WTC11 (cell line): ENCODE data around the gene CMTM6. TPM values are rescaled to one million over a fixed set of nuclear protein-coding genes. Genes with fewer than 3 reads are reported as not detected.

ENCODE experiments used
- ATAC-seq: fragments of 200-7000 bp; cut with Tn5 transposase; 2 replicates; pipeline ENCODE4 v1.10.0; 2021; ENCODE audit warnings: mild to moderate bottlenecking, moderate library complexity
- CTCF ChIA-PET: fragments of 300-600 bp; sonication (Branson Sonifier 250); formaldehyde crosslinking; loops from one replicate; lab custom pipeline; 2021; ENCODE audit warnings: antibody characterized with exemption; lab: Charles Lee
- POLR2A ChIA-PET: fragments of 350-600 bp; sonication (Branson Sonifier 250); formaldehyde crosslinking; loops from one replicate; lab custom pipeline; 2021; ENCODE audit warnings: antibody characterized with exemption; lab: Charles Lee
- DNase-seq: peaks from one replicate; pipeline ENCODE4 v3.0.0; 2021; ENCODE audit warnings: low spot score
- H3K27ac Mint-ChIP-seq: 2 replicates; pipeline ENCODE4 v1.8.0; 2021; ENCODE audit warnings: mixed read lengths
- H3K27me3 Mint-ChIP-seq: 2 replicates; pipeline ENCODE4 v1.8.0; 2021; ENCODE audit warnings: low read depth, mild to moderate bottlenecking, moderate library complexity, mixed read lengths
- H3K36me3 Mint-ChIP-seq: 2 replicates; pipeline ENCODE4 v1.8.0; 2021; ENCODE audit warnings: mixed read lengths
- H3K4me1 Mint-ChIP-seq: 2 replicates; pipeline ENCODE4 v1.8.0; 2022; ENCODE audit warnings: mixed read lengths
- H3K4me3 Mint-ChIP-seq: 2 replicates; pipeline ENCODE4 v1.8.0; 2021; ENCODE audit warnings: mild to moderate bottlenecking, moderate library complexity, mixed read lengths
- H3K9me3 Mint-ChIP-seq: 2 replicates; pipeline ENCODE4 v1.8.0; 2021; ENCODE audit warnings: mixed read lengths
- ATF1 ChIP-seq: sonication (generic); formaldehyde crosslinking; IDR thresholded peaks from 2 replicates; pipeline ENCODE4 v1.8.1; 2023; ENCODE audit warnings: mild to moderate bottlenecking, moderate library complexity, missing genetic modification reagents
- ATF2 ChIP-seq: sonication (generic); formaldehyde crosslinking; IDR thresholded peaks from 2 replicates; pipeline ENCODE4 v1.8.1; 2022; ENCODE audit warnings: low read depth, missing genetic modification reagents, borderline replicate concordance
- HMGA2 ChIP-seq: fragments of 250-450 bp; sonication (Bioruptor Pico); IDR thresholded peaks from 2 replicates; pipeline ENCODE4 v1.4.0; 2021; ENCODE audit warnings: mild to moderate bottlenecking, moderate library complexity
- JAZF1 ChIP-seq: fragments of 250-450 bp; sonication (Bioruptor Pico); IDR thresholded peaks from 2 replicates; pipeline ENCODE4 v1.9.0; 2021; ENCODE audit warnings: moderate library complexity, mild to moderate bottlenecking, inconsistent platforms
- JUN ChIP-seq: sonication (generic); formaldehyde crosslinking; IDR thresholded peaks from 2 replicates; pipeline ENCODE4 v1.8.0; 2023; ENCODE audit warnings: mild to moderate bottlenecking, missing genetic modification reagents
- KAT7 ChIP-seq: sonication (generic); formaldehyde crosslinking; IDR thresholded peaks from 2 replicates; pipeline ENCODE4 v1.8.1; 2023; ENCODE audit warnings: missing genetic modification reagents, mild to moderate bottlenecking, borderline replicate concordance
- MXD4 ChIP-seq: fragments of 250-450 bp; sonication (Bioruptor Pico); IDR thresholded peaks from 2 replicates; pipeline ENCODE4 v1.8.0; 2021; ENCODE audit warnings: mild to moderate bottlenecking, moderate library complexity, borderline replicate concordance
- MYBL2 ChIP-seq: sonication (generic); formaldehyde crosslinking; IDR thresholded peaks from 2 replicates; pipeline ENCODE4 v1.8.1; 2023; ENCODE audit warnings: mild to moderate bottlenecking, moderate library complexity, missing genetic modification reagents
- NFATC4 ChIP-seq: fragments of 250-450 bp; sonication (Bioruptor Pico); IDR thresholded peaks from 2 replicates; pipeline ENCODE4 v1.9.0; 2021; ENCODE audit warnings: mild to moderate bottlenecking
- NFE2L1 ChIP-seq: sonication (generic); formaldehyde crosslinking; IDR thresholded peaks from 2 replicates; pipeline ENCODE4 v1.8.1; 2023; ENCODE audit warnings: missing genetic modification reagents
- OVOL2 ChIP-seq: fragments of 250-450 bp; sonication (Bioruptor Pico); IDR thresholded peaks from 2 replicates; pipeline ENCODE4 v1.9.0; 2021; ENCODE audit warnings: mild to moderate bottlenecking, borderline replicate concordance
- PRRX2 ChIP-seq: fragments of 250-450 bp; sonication (Bioruptor Pico); IDR thresholded peaks from 2 replicates; pipeline ENCODE4 v1.8.0; 2021; ENCODE audit warnings: mild to moderate bottlenecking
- SMAD4 ChIP-seq: sonication (generic); formaldehyde crosslinking; IDR thresholded peaks from 2 replicates; pipeline ENCODE4 v1.8.0; 2022; ENCODE audit warnings: mild to moderate bottlenecking, missing genetic modification reagents
- STAT6 ChIP-seq: sonication (generic); formaldehyde crosslinking; conservative IDR thresholded peaks from 2 replicates; pipeline ENCODE4 v1.8.1; 2023; ENCODE audit warnings: mild to moderate bottlenecking, low read depth, missing genetic modification reagents, moderate library complexity
- ZBTB21 ChIP-seq: sonication (generic); formaldehyde crosslinking; IDR thresholded peaks from 2 replicates; pipeline ENCODE4 v1.8.1; 2023; ENCODE audit warnings: mild to moderate bottlenecking, missing genetic modification reagents, borderline replicate concordance
- ZNF121 ChIP-seq: sonication (generic); formaldehyde crosslinking; IDR thresholded peaks from 2 replicates; pipeline ENCODE4 v1.8.0; 2023; ENCODE audit warnings: missing genetic modification reagents
- ZNF138 ChIP-seq: sonication (generic); formaldehyde crosslinking; conservative IDR thresholded peaks from 2 replicates; pipeline ENCODE4 v1.8.1; 2022; ENCODE audit warnings: mild to moderate bottlenecking, moderate library complexity, missing genetic modification reagents
- ZNF232 ChIP-seq: sonication (generic); formaldehyde crosslinking; IDR thresholded peaks from 2 replicates; pipeline ENCODE4 v1.8.0; 2022; ENCODE audit warnings: mild to moderate bottlenecking, missing genetic modification reagents
- total RNA-seq: library from RNA; stranded (reverse); gene quantifications from 3 replicates; pipeline ENCODE4 v1.2.3, GENCODE V29; 2021
- TF ChIP-seq, protein P1 (sequence below): sonication (generic); formaldehyde crosslinking; IDR thresholded peaks from 2 replicates; pipeline ENCODE4 v1.8.0; 2022; ENCODE audit warnings: mild to moderate bottlenecking, missing genetic modification reagents
- TF ChIP-seq, protein P2 (sequence below): sonication (generic); formaldehyde crosslinking; IDR thresholded peaks from 2 replicates; pipeline ENCODE4 v1.8.0; 2022; ENCODE audit warnings: missing genetic modification reagents
- TF ChIP-seq, protein P3 (sequence below): fragments of 250-450 bp; sonication (Bioruptor Pico); IDR thresholded peaks from 2 replicates; pipeline ENCODE4 v2.1.2; 2022; ENCODE audit warnings: mild to moderate bottlenecking, moderate library complexity
- TF ChIP-seq, protein P4 (sequence below): sonication (generic); formaldehyde crosslinking; IDR thresholded peaks from 2 replicates; pipeline ENCODE4 v1.8.1; 2023; ENCODE audit warnings: mild to moderate bottlenecking, missing genetic modification reagents, moderate library complexity
- TF ChIP-seq, protein P5 (sequence below): sonication (generic); formaldehyde crosslinking; IDR thresholded peaks from 2 replicates; pipeline ENCODE4 v1.8.1; 2022; ENCODE audit warnings: low read depth, mild to moderate bottlenecking, moderate library complexity, missing genetic modification reagents, borderline replicate concordance

CMTM6 gene
- total RNA-seq, 1 experiment from 2014 or later, result 42.3 TPM

GRCh38 chr3:32552013-32552412 lies 49.4 kb upstream of the CMTM6 start:
- ATAC-seq (no peak), DNase-seq (no peak)
- no peak overlapping the region for H3K4me3 Mint-ChIP-seq
- H3K4me1 Mint-ChIP-seq, result peaks cover 26% of the 10 kb centered on the region
- no peaks in the 10 kb centered on the region for H3K36me3 Mint-ChIP-seq
- H3K9me3 Mint-ChIP-seq, result no peaks in the 10 kb centered on the region
- CTCF ChIA-PET, result no interaction called here
- no peak overlapping the region for H3K27ac Mint-ChIP-seq
- POLR2A ChIA-PET, result no interaction called here
- H3K27me3 Mint-ChIP-seq, result no peaks in the 10 kb centered on the region
- no peak for TF ChIP-seq ZNF121
- no peak for TF ChIP-seq ZNF138 (CRISPR knock-in tag)
- no peak for TF ChIP-seq ZNF232 (CRISPR knock-in tag)
- TF ChIP-seq NFE2L1 (CRISPR knock-in tag), result no peak
- no peak for TF ChIP-seq MYBL2
- no peak for TF ChIP-seq OVOL2 (CRISPR knock-in tag)
- TF ChIP-seq, protein P1, sequence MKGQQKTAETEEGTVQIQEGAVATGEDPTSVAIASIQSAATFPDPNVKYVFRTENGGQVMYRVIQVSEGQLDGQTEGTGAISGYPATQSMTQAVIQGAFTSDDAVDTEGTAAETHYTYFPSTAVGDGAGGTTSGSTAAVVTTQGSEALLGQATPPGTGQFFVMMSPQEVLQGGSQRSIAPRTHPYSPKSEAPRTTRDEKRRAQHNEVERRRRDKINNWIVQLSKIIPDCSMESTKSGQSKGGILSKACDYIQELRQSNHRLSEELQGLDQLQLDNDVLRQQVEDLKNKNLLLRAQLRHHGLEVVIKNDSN (CRISPR knock-in tag), result no peak
- TF ChIP-seq, protein P2, sequence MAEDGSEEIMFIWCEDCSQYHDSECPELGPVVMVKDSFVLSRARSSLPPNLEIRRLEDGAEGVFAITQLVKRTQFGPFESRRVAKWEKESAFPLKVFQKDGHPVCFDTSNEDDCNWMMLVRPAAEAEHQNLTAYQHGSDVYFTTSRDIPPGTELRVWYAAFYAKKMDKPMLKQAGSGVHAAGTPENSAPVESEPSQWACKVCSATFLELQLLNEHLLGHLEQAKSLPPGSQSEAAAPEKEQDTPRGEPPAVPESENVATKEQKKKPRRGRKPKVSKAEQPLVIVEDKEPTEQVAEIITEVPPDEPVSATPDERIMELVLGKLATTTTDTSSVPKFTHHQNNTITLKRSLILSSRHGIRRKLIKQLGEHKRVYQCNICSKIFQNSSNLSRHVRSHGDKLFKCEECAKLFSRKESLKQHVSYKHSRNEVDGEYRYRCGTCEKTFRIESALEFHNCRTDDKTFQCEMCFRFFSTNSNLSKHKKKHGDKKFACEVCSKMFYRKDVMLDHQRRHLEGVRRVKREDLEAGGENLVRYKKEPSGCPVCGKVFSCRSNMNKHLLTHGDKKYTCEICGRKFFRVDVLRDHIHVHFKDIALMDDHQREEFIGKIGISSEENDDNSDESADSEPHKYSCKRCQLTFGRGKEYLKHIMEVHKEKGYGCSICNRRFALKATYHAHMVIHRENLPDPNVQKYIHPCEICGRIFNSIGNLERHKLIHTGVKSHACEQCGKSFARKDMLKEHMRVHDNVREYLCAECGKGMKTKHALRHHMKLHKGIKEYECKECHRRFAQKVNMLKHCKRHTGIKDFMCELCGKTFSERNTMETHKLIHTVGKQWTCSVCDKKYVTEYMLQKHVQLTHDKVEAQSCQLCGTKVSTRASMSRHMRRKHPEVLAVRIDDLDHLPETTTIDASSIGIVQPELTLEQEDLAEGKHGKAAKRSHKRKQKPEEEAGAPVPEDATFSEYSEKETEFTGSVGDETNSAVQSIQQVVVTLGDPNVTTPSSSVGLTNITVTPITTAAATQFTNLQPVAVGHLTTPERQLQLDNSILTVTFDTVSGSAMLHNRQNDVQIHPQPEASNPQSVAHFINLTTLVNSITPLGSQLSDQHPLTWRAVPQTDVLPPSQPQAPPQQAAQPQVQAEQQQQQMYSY (CRISPR knock-in tag), result no peak
- TF ChIP-seq, protein P3, sequence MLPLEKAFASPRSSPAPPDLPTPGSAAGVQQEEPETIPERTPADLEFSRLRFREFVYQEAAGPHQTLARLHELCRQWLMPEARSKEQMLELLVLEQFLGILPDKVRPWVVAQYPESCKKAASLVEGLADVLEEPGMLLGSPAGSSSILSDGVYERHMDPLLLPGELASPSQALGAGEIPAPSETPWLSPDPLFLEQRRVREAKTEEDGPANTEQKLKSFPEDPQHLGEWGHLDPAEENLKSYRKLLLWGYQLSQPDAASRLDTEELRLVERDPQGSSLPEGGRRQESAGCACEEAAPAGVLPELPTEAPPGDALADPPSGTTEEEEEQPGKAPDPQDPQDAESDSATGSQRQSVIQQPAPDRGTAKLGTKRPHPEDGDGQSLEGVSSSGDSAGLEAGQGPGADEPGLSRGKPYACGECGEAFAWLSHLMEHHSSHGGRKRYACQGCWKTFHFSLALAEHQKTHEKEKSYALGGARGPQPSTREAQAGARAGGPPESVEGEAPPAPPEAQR, result no peak
- TF ChIP-seq JAZF1 (CRISPR knock-in tag), result no peak
- TF ChIP-seq, protein P4, sequence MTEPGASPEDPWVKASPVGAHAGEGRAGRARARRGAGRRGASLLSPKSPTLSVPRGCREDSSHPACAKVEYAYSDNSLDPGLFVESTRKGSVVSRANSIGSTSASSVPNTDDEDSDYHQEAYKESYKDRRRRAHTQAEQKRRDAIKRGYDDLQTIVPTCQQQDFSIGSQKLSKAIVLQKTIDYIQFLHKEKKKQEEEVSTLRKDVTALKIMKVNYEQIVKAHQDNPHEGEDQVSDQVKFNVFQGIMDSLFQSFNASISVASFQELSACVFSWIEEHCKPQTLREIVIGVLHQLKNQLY (CRISPR knock-in tag), result no peak

GRCh38 chr3:32551496-32551895 lies 48.8 kb upstream of the CMTM6 start:
- H3K27ac Mint-ChIP-seq, result peak overlapping the region; percentile 0; the same call in 1 of the 2 replicates
- no peak overlapping the region for H3K4me3 Mint-ChIP-seq
- no peak for ATAC-seq
- TF ChIP-seq JUN (CRISPR knock-in tag) (no peak), PRRX2 (no peak), ATF2 (CRISPR knock-in tag) (no peak), SMAD4 (no peak), MXD4 (CRISPR knock-in tag) (no peak), KAT7 (CRISPR knock-in tag) (no peak), HMGA2 (CRISPR knock-in tag) (no peak), ATF1 (no peak), ZBTB21 (CRISPR knock-in tag) (no peak), STAT6 (CRISPR knock-in tag) (no peak), NFATC4 (CRISPR knock-in tag) (no peak)
- TF ChIP-seq, protein P4 (CRISPR knock-in tag), result no peak
- TF ChIP-seq, protein P5, sequence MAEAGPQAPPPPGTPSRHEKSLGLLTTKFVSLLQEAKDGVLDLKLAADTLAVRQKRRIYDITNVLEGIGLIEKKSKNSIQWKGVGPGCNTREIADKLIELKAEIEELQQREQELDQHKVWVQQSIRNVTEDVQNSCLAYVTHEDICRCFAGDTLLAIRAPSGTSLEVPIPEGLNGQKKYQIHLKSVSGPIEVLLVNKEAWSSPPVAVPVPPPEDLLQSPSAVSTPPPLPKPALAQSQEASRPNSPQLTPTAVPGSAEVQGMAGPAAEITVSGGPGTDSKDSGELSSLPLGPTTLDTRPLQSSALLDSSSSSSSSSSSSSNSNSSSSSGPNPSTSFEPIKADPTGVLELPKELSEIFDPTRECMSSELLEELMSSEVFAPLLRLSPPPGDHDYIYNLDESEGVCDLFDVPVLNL, result no peak
- H3K9me3 Mint-ChIP-seq, result no peaks in the 10 kb centered on the region
- CTCF ChIA-PET, result no interaction called here
- POLR2A ChIA-PET, result no interaction called here
- H3K4me1 Mint-ChIP-seq, result peaks cover 23% of the 10 kb centered on the region
- DNase-seq, result no peak
- no peaks in the 10 kb centered on the region for H3K27me3 Mint-ChIP-seq
- H3K36me3 Mint-ChIP-seq, result no peaks in the 10 kb centered on the region
